ENCODE measurements around the gene EPHB6. TPM values are rescaled to one million over a fixed set of nuclear protein-coding genes. Genes with fewer than 3 reads are reported as not detected.

Gene EPHB6
- total RNA-seq, 4 donors from 2014 or later = 3.3 to 10.5 (median 5.5) TPM

DNA sequence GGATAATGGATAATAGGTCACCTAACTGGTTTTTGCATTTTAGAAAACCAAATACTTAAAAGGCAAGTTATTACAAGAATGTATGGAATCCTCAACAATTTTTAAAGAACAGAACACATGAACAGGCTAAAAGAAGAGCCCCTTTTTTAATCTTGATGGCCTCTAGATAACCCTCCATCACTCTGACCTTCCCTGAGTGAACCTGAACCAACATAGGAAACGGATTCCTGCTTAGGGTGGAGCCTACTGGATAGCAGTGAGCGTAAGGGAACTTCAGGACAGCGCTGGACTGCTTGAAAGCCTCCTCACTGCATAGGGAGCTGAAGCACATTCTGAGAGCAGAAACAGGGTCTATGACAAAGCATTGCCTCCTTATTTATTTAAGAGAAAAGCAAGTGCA, 58.2 kb downstream of the EPHB6 start:
- WGBS = 54% methylated on average over 3 of the region's 3 CpGs
- Histone ChIP-seq H3K36me3 (no peaks in the 10 kb centered on the region), H3K27ac (replicated peaks in 1 of 4) (no peak overlapping the region), H3K27me3 (no peaks in the 10 kb centered on the region), H3K4me3 (no peak overlapping the region), H3K4me1 (no peaks in the 10 kb centered on the region), H3K9me3 (no peaks in the 10 kb centered on the region)
- TF ChIP-seq, protein P1, sequence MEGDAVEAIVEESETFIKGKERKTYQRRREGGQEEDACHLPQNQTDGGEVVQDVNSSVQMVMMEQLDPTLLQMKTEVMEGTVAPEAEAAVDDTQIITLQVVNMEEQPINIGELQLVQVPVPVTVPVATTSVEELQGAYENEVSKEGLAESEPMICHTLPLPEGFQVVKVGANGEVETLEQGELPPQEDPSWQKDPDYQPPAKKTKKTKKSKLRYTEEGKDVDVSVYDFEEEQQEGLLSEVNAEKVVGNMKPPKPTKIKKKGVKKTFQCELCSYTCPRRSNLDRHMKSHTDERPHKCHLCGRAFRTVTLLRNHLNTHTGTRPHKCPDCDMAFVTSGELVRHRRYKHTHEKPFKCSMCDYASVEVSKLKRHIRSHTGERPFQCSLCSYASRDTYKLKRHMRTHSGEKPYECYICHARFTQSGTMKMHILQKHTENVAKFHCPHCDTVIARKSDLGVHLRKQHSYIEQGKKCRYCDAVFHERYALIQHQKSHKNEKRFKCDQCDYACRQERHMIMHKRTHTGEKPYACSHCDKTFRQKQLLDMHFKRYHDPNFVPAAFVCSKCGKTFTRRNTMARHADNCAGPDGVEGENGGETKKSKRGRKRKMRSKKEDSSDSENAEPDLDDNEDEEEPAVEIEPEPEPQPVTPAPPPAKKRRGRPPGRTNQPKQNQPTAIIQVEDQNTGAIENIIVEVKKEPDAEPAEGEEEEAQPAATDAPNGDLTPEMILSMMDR (IDR thresholded peaks at IDR 0.05) = no peak
- TF ChIP-seq POLR2A (IDR thresholded peaks at IDR 0.05; ENCODE audit: low read depth) (no peak), EP300 (IDR thresholded peaks at IDR 0.05) (no peak), POLR2AphosphoS5 (IDR thresholded peaks at IDR 0.05) (no peak)
- intact Hi-C loops (cut with DNase I) = no loop called here
- no peak for DNase-seq (ENCODE audit: extremely low spot score)

DNA sequence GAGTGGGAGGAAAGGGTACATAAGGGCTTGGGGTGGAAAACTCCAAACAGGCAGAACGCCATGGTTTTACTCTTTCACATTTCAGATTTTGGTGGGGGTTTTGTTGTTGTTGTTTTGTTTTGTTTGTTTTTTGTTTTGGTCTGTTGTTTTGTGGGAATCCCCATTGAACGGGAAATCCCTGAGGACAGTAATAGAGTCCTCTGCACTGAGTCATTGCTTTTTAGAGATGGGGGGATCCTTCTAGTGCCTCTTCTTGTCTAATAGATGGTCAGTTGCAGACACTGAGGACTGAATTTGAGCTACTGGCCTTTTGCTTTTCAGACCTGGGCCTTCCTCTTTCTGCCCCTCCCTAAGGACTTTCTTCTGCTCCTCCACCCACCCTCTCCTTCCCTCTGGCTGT, 58.7 kb downstream of the EPHB6 start:
- no peaks in the 10 kb centered on the region for H3K36me3 ChIP-seq
- H3K4me1 ChIP-seq = no peaks in the 10 kb centered on the region
- no peak for TF ChIP-seq POLR2AphosphoS5 (IDR thresholded peaks at IDR 0.05)
- no peak for TF ChIP-seq EP300 (IDR thresholded peaks at IDR 0.05)
- TF ChIP-seq, protein P1 (IDR thresholded peaks at IDR 0.05) = no peak
- TF ChIP-seq POLR2A (IDR thresholded peaks at IDR 0.05; ENCODE audit: low read depth) = no peak
- H3K27me3 ChIP-seq = no peaks in the 10 kb centered on the region
- intact Hi-C loops (cut with DNase I) = no loop called here
- no peak overlapping the region for H3K27ac ChIP-seq (replicated peaks in 1 of 4)
- WGBS = 70% methylated on average over 2 of the region's 2 CpGs
- DNase-seq (ENCODE audit: extremely low spot score) = no peak
- H3K4me3 ChIP-seq = no peak overlapping the region
- no peaks in the 10 kb centered on the region for H3K9me3 ChIP-seq

DNA sequence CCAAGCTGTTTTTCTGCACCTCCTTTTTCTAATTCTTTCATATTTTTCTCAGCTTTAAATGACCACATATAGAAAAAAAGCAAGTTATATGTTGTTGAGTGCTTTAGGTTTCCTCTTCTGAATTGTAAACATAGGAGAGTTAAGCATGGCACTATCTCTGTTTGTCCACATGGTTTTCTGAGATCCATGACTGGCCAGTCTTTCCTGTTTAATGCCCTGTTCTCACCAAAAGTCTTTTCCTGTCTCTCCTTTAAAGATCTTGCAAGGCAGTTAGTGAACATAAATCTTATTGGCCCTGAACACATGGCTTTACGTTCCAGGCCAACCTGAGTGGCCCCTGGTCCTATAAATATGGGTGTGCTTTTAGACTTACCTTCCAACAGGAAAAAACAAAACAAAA, 59.2 kb downstream of the EPHB6 start:
- H3K27me3 ChIP-seq = no peaks in the 10 kb centered on the region
- WGBS = 50% methylated on average over 1 of the region's 1 CpG
- no peak overlapping the region for H3K4me3 ChIP-seq
- intact Hi-C loops (cut with DNase I) = no loop called here
- H3K36me3 ChIP-seq = no peaks in the 10 kb centered on the region
- no peak for DNase-seq (ENCODE audit: extremely low spot score)
- TF ChIP-seq EP300 (IDR thresholded peaks at IDR 0.05) = no peak
- no peak for TF ChIP-seq POLR2AphosphoS5 (IDR thresholded peaks at IDR 0.05)
- TF ChIP-seq, protein P1 (IDR thresholded peaks at IDR 0.05) = no peak
- TF ChIP-seq POLR2A (IDR thresholded peaks at IDR 0.05; ENCODE audit: low read depth) = no peak
- H3K9me3 ChIP-seq = no peaks in the 10 kb centered on the region
- no peaks in the 10 kb centered on the region for H3K4me1 ChIP-seq
- H3K27ac ChIP-seq (replicated peaks in 1 of 4) = no peak overlapping the region

DNA sequence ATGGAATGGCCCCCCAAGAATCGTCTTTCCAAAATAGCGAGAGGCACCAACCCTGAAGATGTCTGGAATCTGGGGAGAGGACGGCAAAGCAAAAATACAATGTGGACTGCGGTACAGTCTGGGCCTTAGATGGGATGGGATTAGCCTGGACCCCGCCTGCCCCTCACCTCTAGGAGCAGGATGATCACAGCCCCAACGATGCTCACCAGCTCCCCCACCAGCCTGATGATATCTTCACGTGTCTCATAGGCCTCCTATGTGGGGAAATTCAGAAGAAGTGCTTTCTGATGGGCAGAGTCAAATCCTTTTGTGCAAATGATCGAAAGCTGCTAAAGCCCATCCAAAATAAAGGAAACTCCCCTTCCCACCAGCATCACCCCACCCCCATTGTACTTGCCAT, 60.4 kb downstream of the EPHB6 start:
- DNase-seq (ENCODE audit: extremely low spot score) = no peak
- 84% methylated on average over 8 of the region's 8 CpGs for WGBS
- Histone ChIP-seq H3K9me3 (no peaks in the 10 kb centered on the region), H3K27me3 (no peaks in the 10 kb centered on the region), H3K36me3 (no peaks in the 10 kb centered on the region), H3K27ac (replicated peaks in 1 of 4) (no peak overlapping the region), H3K4me3 (no peak overlapping the region), H3K4me1 (no peaks in the 10 kb centered on the region)
- TF ChIP-seq POLR2AphosphoS5 (IDR thresholded peaks at IDR 0.05) (no peak), POLR2A (IDR thresholded peaks at IDR 0.05; ENCODE audit: low read depth) (no peak), EP300 (IDR thresholded peaks at IDR 0.05) (no peak)
- TF ChIP-seq, protein P1 (IDR thresholded peaks at IDR 0.05) = no peak
- intact Hi-C loops (cut with DNase I) = no loop called here

DNA sequence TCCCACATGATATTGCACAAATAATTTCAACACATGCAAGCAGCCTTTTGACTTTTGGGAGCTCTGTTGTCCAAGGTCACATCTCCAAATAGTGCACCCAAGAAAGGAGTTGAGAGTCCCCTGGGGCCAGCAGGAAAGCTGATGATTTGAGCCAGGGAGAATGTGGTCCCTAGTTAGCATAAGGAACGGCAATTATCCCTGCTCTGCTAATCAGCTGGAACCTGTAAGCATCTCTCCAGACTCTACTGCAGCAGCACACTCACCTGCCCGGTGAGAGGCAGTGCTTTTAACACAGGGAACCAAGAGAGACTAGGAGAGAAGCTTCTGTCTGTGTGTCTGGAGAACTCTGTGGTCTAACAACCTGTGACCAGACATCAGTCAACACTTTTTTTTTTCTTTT, 61.6 kb downstream of the EPHB6 start:
- Histone ChIP-seq H3K27me3 (no peaks in the 10 kb centered on the region), H3K9me3 (no peaks in the 10 kb centered on the region), H3K4me1 (no peaks in the 10 kb centered on the region), H3K36me3 (no peaks in the 10 kb centered on the region), H3K4me3 (no peak overlapping the region), H3K27ac (replicated peaks in 1 of 4) (no peak overlapping the region)
- intact Hi-C loops (cut with DNase I) = no loop called here
- TF ChIP-seq POLR2A (IDR thresholded peaks at IDR 0.05; ENCODE audit: low read depth) (no peak), POLR2AphosphoS5 (IDR thresholded peaks at IDR 0.05) (no peak), EP300 (IDR thresholded peaks at IDR 0.05) (no peak)
- TF ChIP-seq, protein P1 (IDR thresholded peaks at IDR 0.05) = no peak
- 64% methylated on average over 2 of the region's 2 CpGs for WGBS
- DNase-seq (ENCODE audit: extremely low spot score) = no peak
